ENCODE results near the gene FXYD1. TPM values are rescaled to one million over a fixed set of nuclear protein-coding genes. Genes with fewer than 3 reads are reported as not detected.

FXYD1 gene
- polyA plus RNA-seq, 3 donors = 3.5 to 126 (median 45.3) TPM

DNA sequence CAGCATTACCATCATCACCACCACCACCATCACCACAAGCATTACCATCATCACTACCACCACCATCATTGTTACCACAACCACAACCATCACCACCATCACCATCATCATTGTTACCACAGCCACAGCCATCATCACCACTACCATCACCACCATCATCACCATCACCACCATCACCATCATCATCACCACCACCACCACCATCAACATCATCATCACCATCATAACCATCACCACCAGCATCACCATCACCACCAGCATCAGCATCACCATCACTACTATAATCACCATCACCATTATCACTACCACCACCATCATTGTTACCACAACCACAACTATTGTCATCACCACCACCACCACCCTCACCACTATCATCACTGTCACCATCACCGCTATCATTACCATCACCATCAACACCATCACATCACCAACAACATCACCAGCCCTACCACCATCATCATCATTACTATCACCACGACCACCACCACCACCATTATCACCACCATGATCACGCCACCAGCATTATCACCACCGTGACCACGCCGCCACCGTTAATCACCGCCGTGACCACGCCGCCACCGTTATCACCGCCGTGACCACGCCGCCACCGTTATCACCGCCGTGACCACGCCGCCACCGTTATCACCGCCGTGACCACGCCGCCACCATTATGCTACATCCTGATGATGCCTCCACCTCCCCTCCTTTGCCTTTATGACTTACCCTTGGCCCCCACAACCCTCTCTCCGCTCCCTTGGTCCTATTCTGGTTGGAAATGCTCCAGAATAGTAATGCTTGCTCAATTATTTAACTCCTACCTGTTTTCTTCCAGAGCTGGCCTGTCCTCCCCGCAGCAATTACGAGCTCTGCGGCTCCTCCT lies 33.0 kb upstream of the FXYD1 start:
- 82 to 88% (median 85%) methylated on average over 30 of the region's 30 CpGs for WGBS, 3 donors
- no peak overlapping the region for H3K27ac ChIP-seq (ENCODE audit: low read depth, low read length)

DNA sequence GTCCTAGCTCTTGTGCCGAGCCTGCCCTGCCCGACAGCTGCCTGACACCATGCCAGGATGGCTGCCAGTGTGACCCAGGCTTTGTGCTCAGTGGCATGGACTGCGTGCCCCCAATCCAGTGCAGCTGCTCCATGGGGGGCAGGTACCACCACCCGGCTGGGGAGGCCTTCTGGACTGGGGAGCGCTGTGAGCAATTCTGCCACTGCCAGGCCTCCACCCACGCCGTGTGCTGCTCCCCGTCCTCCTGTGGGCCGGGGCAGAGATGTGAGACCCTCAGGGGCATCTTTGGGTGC lies 32.4 kb upstream of the FXYD1 start:
- H3K27ac ChIP-seq (ENCODE audit: low read depth, low read length) = no peak overlapping the region
- 87 to 96% (median 93%) methylated on average over 9 of the region's 9 CpGs for WGBS, 3 donors

DNA sequence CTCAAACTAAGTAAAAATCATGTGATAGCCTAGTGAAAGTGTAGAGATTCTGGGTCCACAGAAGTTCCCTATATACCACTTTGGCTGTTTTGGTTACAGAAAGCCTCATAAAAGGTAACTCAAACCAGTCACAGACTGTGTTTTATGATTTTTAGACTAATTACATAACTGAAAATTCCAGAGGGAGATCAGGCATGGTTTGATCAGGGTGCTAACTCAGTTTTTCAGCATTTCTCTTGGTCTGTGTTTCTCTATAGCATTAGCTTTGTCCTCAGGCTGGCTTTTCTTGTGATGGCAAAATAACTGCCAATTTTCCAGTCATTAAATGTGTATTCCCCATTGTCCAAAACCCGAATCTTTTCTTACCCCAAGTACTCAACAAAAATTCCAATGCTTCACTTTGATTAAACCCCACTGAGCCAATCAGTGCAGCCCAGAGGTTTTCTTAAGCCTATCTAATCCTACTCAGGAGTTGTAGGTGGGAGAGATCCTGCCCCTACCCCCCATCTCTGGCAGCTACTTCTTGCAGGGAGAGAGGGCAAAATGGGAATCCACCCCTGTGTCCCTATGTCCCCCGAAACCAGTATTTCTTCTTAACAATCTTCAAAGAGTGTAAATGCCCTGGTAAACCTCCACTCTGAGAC lies 31.6 kb upstream of the FXYD1 start:
- no peak overlapping the region for H3K27ac ChIP-seq (ENCODE audit: low read depth, low read length)
- 47 to 97% (median 49%) methylated on average over 1 to 2 of the region's 2 CpGs for WGBS, 3 donors

DNA sequence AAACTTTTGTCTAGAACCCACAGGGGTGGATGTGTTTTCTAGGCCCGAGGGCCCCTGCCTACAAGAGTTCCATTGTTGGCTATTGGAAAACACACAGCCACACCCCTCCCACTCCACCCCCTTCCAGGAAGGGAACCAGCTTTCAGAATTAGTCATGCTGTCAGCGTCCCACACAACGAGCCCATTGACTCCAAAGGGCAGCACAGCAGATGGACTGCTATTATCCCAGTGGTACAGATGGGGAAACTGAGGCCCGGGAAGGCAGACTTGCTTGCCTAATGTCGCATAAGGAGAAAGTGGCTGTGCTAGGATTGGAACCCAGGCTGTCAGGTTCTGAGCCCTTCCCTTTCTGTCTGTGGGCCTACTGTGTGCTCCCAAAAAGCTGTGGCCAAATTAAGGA lies 31.1 kb upstream of the FXYD1 start:
- whole genome bisulfite sequencing, 3 donors = 25 to 37% (median 27%) methylated on average over 5 of the region's 5 CpGs
- H3K27ac ChIP-seq (ENCODE audit: low read depth, low read length) = no peak overlapping the region

DNA sequence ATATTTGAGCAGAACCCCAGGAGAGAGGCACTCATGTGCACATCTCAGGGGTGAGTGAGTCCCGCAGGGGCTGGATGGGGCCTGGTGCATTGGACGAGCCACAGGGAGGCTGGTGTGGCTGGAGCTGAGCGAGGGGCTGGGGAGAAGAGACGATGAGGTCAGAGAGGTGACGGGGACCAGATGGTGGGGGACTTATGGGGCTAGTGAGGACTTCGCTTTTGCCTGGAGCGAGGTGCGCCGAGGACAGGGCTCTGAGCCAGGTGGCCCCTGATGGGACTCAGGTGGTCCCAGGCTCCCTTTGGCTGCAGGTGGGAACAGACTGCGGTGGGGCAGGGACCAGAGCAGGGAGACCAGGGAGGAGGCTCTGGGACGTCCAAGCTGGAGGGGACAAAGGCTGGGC lies 29.9 kb upstream of the FXYD1 start:
- WGBS, 3 donors = 85 to 95% (median 89%) methylated on average over 11 of the region's 11 CpGs
- H3K27ac ChIP-seq (ENCODE audit: low read depth, low read length) = no peak overlapping the region

DNA sequence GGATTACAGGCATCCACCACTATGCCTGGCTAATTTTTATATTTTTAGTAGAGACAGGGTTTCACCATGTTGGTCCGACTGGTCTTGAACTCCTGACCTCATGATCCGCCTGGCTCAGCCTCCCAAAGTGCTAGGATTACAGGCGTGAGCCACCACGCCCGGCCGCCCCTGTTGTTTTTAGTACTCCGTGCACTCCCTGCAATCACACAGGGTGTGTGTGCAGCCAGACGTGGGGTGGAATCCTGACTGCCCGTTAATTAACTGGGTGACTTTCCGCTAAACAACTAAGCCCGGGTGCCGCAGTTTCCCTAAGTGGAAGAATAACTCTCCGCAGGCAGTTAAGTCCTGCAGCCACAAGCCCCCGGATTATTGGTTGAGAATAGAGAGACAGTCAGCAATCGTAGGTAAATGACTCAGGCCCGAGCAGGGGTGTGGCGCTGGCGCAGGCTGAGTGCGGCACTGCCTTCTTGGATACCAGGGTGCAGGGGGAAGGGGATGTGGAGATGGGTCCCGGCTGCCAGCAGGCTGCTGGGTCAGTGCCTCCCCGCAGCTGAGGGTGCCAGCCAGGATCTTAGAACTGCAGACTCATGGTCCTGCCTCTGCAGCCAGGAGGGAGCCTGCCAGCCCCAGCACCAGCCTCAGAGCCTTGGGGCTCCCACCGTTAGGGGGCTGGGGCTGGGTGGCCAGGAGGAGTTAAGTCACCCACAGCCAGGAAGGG lies 29.1 kb upstream of the FXYD1 start:
- no peak overlapping the region for H3K27ac ChIP-seq (ENCODE audit: low read depth, low read length)
- 69 to 84% (median 73%) methylated on average over 22 of the region's 22 CpGs for WGBS, 3 donors

DNA sequence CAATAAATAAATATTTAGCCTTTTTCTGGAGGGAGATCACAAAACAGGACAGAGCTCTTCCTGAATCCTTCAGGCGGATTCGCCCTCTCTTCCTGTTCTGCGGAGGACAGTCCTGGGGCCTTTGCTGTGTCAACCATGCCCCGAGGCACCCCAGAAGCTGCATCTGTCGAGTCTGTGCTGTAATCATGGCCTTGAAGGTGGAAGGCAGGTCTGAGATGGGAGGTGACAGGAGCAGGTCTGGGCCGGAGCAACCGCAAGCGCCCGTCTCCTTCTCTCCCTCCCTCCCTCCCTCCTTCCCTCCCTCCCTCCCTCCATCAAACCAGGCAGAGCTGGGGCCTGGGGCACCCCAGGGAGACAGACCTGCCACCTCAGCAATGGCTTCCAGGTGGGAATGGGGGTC lies 27.6 kb upstream of the FXYD1 start:
- 66 to 70% (median 68%) methylated on average over 9 of the region's 9 CpGs for WGBS, 3 donors

DNA sequence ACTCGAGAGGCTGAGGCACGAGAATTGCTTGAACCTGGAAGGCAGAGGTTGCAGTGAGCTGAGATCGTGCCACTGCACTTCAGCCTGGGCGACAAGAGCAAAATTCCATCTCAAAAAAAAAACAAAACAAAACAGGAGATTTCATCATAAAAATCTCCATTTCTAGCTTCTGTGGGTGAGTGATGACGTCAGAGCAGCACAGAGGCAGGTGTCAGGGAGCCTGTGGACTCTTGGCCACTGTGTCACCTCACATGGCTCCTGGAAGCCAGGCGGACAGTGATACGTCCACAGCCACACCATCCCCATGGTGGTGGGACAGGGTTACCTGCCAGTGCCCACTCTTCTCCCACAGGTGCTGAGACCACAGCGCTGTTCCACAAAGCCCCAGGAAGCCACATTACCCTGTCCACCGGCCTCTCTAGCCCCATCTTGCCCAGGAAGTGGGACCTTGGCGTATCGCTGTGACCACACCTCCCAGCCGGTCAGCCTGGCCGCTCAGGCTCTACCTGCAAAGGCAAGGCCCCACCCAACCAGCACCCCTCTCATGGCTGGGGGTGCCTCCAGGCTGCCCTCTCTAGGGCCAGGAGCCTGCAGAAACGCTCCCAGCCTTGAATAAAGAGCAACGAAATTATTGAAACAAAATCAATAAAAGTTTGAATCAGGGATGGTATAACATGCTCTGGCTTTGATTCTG lies 25.5 kb upstream of the FXYD1 start:
- 86% methylated on average over 15 of the region's 15 CpGs for WGBS, 3 donors
- no peak overlapping the region for H3K27ac ChIP-seq (ENCODE audit: low read depth, low read length)

More for the DNA sequence above, 27.6 kb upstream of the FXYD1 start:
- H3K27ac ChIP-seq (ENCODE audit: low read depth, low read length) = no peak overlapping the region

DNA sequence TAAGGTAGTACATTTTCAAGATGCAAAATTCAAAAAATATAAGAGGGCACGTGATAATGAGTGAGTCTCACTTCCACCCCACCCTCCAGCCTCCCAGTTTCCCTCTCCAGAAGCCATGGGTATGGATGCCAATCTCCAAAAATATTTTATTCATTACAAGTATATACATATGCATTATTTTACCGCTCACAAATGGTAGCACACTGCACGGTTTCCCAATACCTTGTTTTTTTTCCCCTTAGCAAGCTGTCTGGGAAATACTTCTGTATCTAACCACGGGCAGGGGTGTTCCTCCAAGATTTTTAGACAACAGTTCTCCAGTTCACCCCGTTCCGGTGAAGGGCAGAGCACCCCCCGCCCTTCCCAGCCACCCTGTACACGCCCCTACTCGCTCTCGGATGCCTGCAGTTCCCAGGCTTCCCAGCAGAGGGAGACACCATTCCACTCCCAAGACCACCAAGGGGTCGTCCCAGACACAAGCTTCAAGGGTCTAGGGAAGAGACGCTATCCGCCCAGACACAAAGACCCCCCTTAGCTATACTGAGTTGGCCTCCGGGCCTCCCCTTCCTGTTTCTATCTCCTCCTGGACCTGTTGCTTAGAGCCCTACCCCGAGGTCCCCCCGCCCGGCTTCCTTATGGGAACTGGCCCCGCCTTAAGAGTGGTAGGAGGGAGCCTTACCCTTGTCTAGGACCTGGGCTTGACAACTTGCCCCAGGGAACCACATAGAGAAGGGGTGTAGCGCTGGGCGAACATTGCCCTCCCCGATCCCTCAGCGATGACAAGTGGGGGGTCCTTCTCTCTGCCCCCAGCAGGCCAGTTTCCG lies 24.1 kb upstream of the FXYD1 start:
- H3K27ac ChIP-seq (ENCODE audit: low read depth, low read length) = no peak overlapping the region
- WGBS, 3 donors = 8 to 10% (median 9%) methylated on average over 23 of the region's 23 CpGs

DNA sequence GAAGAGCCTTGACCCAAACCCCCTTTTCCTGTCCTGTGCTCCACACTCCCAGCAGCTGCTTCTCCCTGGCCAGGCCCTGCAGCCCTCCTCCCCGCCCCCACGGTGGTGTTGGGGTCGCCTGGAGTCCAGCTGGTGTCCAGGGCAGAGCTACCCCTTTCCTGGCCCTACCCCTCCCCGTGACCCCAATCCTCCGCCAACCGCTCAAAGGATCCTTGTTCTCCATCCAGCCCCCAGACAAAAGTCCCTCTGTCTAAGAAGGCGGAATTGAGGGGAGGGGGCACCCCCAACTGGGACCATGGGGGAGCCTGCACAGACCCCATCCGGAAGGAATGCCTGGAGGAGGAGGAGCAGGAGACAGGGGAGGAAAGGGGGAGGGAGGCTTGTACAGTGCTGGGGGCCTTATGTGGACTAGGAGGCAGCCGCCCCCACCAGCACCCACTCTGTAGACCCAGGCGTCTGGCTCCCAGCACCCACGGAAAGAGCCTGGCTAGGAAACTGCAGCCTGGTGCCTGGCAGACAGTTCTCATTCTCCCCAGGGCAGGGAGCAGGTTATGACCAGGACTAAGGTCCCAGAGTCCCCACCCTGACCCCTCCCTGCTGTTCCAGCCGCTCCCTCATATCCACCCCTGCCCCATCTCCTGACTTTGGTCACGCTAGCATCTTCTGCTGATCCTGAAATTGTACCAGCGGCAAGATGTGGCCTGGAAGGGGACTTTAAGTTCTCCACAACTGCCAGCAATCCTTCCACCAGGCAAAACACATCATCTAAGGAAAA lies 23.3 kb upstream of the FXYD1 start, which contains the start of gene FXYD3:
FXYD3 (plus strand) TSS at position 647 of the 775 bp plus-strand sequence. CDS start 3,554 bp downstream, outside the sequence.
- no peak within 1 kb of the TSS for H3K27ac ChIP-seq (ENCODE audit: low read depth, low read length)
- WGBS, 3 donors = 32 to 73% (median 62%) methylated on average over 14 of the region's 14 CpGs

DNA sequence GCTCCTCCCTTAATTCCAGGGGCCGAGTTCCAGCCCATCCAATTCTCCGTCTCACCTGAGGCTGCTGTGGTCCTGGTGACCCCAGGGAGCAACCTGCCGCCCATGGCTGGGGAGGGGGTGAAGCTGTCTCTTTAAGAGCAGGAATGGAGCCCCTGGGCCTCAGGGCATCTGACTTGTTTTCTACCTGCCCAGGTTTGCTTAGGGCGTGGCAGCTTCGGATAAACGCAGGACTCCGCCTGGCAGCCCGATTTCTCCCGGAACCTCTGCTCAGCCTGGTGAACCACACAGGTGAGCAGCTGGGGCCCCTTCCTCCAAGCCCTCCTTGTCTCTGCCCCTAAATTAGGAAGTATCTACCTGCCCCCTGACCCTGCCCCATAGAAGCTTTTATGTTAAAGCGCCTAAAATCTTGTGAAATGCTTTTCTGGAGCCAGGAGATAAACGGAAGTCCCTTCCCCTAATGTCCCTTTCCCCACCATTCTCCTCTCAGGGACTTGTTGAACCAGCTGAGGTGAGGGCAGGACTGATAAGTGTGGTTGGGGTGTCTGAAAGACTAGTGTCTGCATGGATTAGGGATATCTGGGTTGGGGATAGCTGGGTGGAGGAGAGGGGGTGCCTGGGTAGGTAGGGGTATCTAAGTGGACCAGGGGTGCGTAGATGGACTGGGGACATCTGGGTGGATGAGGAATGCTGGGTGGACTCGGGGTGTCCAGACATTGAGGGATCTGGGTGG lies 22.4 kb upstream of the FXYD1 start:
- 47 to 86% (median 84%) methylated on average over 13 of the region's 13 CpGs for WGBS, 3 donors
- H3K27ac ChIP-seq (ENCODE audit: low read depth, low read length) = no peak overlapping the region

DNA sequence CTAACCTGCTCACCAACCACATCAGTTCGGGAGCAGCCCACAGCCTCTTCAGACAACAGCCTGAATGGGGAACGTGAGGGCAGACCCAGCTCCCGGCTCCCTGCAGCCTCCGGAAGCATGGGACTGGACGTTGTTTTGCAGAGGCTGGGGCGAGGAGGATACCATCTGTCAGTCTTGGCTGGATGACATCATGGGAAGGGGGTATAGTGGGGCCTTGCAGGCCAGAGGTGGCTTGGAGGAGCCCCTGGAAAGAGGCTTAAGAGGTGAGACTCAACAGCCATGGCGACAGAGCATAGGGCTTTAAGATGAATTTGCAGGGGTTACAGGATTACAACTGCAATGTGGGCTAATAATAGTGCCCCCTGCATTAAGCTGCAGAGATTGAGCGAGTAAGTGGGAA lies 21.5 kb upstream of the FXYD1 start:
- no peak overlapping the region for H3K27ac ChIP-seq (ENCODE audit: low read depth, low read length)
- WGBS, 3 donors = 59 to 72% (median 66%) methylated on average over 8 of the region's 8 CpGs

DNA sequence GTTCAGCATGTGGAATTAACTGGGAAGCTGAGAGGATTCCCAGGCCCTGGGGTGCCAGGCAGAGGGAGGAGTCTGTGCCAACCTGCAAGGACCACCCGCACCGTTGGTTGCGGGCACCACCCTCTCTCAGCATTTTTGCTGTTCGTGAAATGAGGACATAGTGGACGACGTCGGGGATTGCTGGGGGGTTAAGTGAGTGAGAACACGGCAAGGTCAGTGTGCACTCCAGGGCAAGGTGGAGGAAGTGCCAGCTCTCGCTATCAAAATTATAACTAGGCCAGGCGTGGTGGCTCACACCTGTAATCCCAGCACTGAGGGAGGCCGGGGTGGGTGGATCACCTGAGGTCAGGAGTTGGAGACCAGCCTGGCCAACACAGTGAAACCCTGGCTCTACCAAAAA lies 20.8 kb upstream of the FXYD1 start:
- no peak overlapping the region for H3K27ac ChIP-seq (ENCODE audit: low read depth, low read length)

DNA sequence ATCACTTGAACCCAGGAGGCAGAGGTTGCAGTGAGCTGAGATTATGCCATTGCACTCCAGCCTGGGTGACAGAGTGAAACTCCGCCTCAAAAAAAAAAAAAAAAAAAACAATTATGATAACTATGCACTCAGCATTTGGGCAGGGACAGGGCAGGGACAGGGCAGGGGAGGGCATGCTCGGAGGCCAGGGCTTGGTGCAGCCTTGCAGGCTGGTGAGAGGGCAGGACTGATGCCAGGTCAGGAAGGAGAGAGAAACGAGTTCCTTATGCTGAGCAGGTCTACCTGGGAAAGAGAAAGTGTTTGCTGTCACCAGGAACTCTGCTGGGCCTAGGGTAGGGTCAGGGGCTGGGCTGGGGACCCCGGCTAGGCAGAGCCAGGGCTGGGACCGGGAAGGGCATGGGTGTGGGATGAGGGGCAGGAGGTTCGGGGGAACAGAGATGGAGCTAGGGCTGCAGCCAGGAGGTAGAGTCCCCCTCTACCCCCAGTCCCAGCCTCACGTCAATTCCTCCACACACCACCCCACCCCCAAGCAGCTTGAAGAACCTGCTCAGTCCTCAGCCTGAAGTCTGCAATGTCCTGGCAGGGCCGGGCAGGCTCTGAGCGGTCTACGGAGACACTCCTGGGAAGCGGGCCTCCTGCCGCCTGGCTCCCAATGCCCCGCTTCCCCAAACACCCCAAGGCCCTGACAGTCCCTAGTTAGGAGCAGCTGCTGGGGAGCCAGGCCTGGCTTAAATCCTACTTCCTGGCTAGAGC lies 20.2 kb upstream of the FXYD1 start:
- WGBS, 3 donors = 56 to 68% (median 67%) methylated on average over 12 to 13 of the region's 13 CpGs
- H3K27ac ChIP-seq (ENCODE audit: low read depth, low read length) = no peak overlapping the region

More for the DNA sequence above, 20.8 kb upstream of the FXYD1 start:
- WGBS, 3 donors = 72 to 78% (median 77%) methylated on average over 11 of the region's 11 CpGs

DNA sequence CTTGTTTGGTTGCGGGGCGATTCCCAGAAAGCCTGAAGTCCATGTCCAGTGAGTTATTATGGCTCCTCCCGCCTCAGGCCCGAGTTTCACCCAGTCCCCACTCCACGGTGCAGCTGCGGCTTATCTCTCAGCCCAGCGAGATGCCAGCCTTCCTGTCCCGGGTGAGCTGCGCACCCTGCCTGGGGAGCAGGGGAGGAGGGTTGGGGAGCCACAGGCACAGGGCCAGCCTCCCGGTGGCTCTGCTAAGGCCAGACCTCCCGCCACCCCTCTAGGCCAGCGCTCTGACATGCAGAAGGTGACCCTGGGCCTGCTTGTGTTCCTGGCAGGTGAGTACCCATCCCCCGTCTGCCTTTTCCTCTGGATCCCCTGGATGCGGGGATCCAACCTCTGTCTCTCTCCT lies 19.5 kb upstream of the FXYD1 start:
- H3K27ac ChIP-seq (ENCODE audit: low read depth, low read length) = no peak overlapping the region
- WGBS, 3 donors = 55 to 62% (median 61%) methylated on average over 14 of the region's 14 CpGs

DNA sequence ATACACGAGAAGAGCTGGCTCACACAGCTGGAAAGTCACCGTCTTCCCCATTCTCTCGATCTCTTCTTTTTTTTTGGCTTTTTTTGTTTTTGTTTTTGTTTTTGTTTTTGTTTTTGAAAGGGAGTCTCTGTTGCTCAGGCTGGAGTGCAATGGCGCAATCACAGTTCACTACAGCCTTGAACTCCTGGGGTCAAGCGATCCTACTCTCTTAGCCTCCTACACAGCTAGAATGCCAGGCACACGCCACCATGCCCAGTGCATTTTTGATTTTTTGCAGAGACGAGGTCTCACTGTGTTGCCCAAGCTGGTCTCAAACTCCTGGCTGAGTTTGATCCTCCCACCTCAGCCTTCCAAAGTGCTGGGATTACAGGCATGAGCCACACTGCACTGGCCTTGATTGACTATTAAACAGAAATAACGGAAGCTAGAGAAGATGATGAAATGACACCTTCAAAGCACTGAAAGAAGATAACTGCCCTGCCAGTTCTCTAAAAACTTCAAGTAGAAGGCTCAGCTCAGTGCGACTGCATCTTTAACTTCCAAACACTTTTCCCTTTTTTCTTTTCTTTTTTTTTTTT lies 19.0 kb upstream of the FXYD1 start:
- 68 to 89% (median 70%) methylated on average over 9 of the region's 9 CpGs for WGBS, 3 donors
- H3K27ac ChIP-seq (ENCODE audit: low read depth, low read length) = no peak overlapping the region
